DND-41 (cell line): ENCODE data around the gene RAD21L1.

ENCODE experiments used
- CTCF ChIP-seq: IDR thresholded peaks from 2 replicates; pipeline ENCODE4 v1.5.1; 2012; ENCODE audit warnings: borderline replicate concordance, low read length, moderate library complexity, mild to moderate bottlenecking; ENCODE audit not compliant: poor library complexity, severe bottlenecking; ENCODE audit errors: extremely low read depth
- EZH2 ChIP-seq: IDR thresholded peaks from 3 replicates; pipeline ENCODE4 v1.6.1; 2012; ENCODE audit warnings: borderline replicate concordance, low read depth, mild to moderate bottlenecking, moderate library complexity, low read length, inconsistent platforms; ENCODE audit not compliant: severe bottlenecking

- TF ChIP-seq CTCF (no peak), EZH2 (no peak)
These were observed 58.0 kb downstream of the RAD21L1 start for GRCh38 chr20:1283522-1284510.
